Renal pelvis (tissue), 4 donors: ENCODE results near the gene CPB2. TPM values are rescaled to one million over a fixed set of nuclear protein-coding genes. Genes with fewer than 3 reads are reported as not detected.
A peak's percentile ranks its signal among the peaks of the same experiment; 100 is the strongest.

ENCODE experiments used
- DNase-seq: peaks from one replicate; pipeline ENCODE4 v3.0.0-alpha.2; 2013
- polyA plus RNA-seq, 3 donors: library from polyadenylated mRNA; unstranded; fragments of 120-200 nt; gene quantifications; one replicate each; pipeline ENCODE4 v1.2.1, GENCODE V29; 2013; ENCODE audit not compliant: insufficient read length in 3 of 3

The CPB2 gene
- polyA plus RNA-seq, 3 donors: 0.10 to 0.18 (median 0.13) TPM

DNA sequence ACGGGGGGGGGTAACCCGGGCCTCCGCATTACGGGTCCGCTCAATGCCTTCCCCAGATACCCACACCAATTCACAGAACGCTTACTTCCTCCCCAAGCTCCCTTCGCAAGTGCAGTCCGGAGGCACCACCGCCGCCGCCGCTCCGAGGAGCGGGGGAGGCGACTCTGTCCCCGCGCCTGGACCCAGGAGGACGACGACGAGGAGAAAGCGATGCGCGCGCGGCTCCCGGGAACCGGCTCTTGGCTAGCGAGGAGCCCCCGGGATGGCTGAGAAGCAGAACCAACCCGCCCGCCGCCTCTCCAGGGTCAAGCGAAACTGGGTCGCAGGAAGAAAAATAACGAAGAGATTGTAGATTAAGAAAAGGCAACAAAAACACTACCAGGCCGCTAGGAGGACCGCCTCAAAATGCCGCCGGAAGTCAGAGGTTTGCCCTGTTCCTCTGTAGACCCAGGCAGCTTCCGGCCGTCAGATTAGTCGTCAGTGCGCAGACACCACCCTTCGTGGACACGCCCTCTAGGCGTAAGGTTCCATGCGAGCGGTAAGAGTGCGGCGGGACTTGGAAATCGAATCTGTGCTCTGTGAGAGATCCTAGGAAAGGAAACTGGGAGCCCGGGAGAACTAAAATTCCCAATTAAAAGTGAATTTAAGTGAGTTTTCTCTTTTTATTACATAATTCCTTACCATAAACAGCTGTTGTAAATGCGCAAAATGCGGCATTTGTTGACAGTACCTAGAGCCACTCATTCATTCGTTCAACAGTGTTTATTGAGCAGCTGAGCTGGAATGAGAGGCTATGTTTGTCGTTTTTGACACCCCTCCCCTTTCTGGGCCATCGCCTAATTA is 52.3 kb downstream of the CPB2 start, which contains the start of gene ZC3H13:
TSS of gene ZC3H13 (minus strand) at position 428 of the 843 bp plus-strand sequence. CDS start 7,239 bp downstream, outside the sequence.
- peak; percentile 96 for DNase-seq

DNA sequence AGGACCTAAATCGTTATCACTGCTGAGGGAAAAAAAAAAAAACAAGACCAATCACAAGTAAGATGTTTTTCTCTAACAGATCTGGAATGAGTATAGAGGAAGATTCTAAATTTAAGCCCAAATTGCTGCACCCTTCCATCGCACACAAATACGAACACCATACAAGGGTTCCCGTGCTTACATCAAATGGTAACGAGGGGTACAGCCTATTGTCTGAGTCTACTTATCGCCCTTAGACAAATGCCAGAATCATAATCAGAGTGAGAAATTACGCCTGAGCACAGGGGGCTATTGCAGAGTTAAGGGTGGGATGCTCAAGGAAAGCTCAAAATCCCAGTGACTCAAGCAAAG is 52.9 kb downstream of the CPB2 start:
- DNase-seq: peak; percentile 11

DNA sequence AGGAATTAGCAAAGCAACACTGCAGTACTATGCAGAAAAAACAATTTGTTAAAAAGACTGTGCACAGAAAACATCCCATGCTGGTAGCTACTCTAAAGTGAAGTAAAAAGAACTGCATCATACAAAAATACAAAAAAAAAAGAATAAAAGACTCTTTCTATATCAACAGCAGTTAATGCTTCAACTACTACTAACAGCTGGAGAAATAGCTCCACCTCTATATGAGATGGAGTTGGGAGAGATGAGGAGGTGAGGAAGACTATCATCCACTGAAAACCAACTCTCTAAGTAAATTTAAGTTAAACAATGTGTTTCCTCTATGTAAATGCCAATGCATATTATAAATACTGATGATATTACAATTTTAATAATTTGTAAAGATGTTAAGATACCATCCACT is 54.1 kb downstream of the CPB2 start:
- no peak for DNase-seq

DNA sequence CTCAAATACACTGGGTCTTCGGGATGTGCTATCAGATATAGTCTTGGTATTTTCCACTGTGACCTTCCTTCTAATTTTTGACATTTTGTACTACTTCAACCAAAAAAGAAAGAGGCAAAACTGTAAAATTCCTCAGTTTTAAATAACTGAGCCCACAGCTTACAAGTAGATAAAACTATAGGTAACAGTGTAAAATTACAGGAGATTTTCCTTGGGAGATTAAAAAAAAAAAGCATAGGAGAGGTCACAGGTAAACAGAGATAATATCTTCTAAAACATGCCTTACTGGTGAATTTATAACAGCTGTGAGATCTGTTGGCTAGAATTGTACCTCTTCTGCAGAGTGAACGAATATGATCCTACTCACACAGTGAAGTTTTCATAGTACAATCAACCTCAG is 59.4 kb downstream of the CPB2 start:
- DNase-seq: no peak

DNA sequence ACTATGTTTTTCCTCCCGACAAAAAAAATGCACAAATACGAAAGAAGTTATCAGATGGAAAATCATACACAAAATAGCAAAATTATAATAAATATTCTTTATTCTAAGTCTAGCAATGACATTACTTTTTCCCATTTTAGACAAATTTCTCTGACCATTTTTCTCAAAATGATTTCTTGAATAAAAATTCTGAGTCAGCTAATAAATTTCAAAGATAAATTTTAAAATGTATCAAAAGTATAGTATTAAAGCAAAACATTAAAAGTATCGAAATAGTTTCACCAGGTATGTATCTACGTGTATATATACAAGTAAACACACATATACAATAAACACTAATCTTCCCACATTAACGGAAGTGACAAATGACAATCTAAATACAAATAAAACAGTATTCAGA is 61.2 kb downstream of the CPB2 start:
- no peak for DNase-seq

DNA sequence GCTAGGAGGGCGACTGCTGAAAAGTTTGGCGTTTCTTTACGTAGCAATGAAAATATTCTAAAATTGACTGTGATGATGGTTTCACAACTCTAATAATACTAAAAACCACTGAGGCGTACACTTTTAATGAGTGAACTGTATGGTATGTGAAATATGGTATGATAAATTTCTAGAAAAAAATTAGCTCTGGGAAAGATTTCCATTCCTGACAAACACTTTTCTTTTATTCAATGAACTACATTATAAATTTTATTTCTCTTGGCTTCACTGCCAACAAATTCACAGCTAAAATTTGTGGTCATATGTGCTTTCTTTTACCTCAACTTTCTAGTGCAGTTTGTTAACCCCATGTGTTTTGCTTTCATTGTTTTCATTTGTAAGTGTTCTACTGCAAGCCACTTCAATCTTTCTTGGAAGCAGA is 63.4 kb downstream of the CPB2 start:
- no peak for DNase-seq

DNA sequence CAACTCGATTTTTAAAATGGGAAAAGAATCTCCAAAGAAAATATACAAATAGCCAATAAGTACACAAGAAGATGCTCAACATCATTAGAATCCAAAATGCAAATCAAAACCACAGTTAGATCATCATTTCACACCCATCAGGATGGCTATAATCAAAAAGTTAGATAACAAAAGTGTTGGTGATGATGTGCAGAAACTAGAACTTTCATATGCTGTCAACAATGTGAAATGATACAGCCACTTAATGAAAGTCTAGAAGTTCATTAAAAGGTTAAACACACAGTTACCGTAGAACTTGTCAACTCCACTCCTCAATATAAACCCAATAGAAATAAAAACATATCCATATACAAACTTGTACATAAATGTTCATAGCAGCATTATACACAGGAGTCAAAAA is 64.1 kb downstream of the CPB2 start:
- no peak for DNase-seq

DNA sequence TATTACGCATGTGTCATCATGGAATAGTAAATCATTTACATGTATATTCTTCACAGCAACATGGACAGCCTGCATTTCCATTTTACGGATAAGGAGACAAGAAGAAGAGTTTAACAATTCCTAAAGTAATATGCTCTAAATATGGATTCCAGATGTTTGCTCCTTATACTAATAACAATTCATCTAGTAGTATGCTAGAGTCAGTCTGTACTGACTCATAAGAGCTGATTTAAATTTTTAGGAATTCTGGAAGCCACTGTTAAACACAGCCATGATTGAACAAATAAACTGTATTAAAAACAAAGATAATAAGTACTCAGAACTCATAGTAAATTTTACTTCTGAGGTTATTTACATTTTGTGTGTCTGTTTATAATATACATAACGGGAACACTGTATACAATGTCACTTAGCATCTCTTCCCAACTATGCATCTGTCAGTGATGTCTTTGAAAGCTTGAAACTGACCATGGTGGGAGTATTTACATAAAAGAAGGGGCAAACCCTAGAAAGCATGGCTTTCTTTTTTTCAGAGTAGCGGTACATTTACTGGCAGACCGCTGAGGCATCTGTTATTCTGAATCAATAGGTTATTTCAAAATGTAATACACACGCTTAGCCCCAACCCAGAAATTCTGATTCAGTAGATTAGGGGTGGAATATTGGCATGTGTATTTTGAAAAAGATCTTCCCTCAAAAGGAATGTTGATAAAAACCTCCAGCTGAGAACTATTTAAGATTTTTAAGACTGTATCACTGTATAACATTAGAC is 65.2 kb downstream of the CPB2 start:
- DNase-seq: no peak

DNA sequence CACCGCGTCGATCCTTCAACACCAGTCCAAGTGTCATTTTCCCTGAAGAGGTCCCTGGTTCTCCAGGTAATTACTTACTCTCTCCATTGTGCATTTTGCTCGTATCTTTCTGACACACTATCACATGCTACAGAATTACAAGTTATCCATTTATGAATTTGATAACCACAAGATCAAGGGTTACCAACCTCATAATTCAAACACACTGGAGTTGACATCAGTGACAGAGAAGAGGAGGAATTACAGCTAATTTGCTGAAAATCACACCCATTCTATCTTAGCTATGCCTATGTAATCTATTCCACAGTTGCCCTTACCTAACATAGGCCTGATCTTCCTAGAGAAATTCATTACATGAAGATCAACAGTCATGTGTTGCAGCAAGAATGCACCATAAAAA is 66.5 kb downstream of the CPB2 start:
- no peak for DNase-seq

DNA sequence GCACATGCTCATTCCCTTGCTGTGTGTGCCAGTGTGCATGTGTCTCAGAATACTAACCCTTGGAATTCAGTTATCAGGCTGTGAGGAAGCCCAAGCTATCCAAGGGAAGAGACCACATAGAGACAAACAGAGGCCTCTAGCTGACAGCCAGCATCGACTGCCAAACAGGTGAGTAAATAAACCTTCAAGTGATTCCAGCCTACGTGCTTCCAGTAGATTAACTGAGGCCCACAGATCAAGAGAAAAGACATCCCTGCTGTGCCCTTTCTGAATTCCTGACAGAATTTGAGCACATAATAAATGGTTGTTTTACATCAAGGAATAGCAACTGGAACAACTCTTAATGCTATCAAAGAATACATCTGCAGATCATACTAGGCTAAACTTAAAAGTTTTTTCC is 69.8 kb downstream of the CPB2 start:
- no peak for DNase-seq

DNA sequence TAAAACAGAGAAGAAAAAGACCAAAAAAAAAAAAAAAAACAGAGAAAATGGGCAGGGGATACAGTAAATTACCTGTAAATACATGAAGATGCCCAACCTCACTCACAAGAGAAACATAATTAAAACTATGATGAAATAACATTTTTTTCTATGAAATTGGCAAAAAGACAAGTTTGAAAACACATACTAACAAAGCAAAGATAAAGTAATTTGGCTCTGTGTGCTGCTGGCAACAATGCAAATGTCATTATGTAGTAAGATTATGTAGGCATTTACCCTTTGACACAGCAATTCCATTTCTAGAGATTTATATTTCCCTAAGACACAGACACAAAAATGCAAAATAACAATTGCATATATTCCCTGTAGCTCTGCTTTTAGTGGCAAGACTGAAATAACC is 72.5 kb downstream of the CPB2 start:
- no peak for DNase-seq

DNA sequence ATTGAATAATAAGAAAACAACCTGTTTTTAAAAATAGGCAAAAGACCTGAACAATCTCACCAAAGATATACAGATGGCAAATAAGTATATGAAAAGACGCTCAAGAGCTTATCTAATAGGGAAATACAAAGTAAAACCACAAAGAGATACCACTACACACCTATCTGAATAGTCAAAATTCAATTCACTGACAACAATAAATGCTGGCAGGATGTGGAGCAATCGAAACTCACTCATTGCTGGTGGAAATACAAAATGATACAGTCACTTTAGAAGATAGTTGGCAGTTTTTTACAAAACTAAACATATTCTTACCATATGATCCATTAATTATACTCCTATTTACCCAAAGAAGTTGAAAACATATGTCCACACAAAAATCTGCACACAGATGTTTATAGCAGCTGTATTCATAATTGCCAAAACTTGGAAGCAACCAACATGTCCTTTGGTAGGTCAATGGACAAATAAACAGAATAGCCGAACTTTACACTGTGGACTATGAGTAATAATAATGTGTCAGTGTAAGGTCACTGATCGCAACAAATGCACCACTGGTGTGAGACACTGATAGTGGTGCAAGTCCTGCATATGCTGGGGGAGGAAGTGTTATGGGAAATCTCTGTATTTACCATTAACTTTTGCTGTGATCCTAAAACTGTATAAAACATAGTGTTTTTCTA is 73.1 kb downstream of the CPB2 start:
- no peak for DNase-seq

DNA sequence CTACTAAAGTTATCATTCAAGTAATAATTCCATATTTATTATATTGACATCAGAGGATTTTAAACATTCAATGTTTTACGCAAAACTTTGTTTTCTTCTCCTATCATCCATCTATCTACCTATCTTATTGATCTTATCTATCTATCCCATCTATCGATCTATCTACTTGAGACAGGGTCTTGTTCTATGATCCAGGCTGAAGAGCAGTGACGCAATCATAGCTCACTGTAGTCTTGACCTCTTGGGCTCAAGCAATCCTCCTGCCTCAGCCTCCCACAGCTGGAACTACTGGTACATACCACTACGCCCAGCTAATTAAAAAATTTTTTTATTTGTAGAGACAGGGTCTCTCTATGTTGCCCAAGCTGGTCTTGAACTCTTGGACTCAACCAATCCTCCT is 79.7 kb downstream of the CPB2 start:
- no peak for DNase-seq

DNA sequence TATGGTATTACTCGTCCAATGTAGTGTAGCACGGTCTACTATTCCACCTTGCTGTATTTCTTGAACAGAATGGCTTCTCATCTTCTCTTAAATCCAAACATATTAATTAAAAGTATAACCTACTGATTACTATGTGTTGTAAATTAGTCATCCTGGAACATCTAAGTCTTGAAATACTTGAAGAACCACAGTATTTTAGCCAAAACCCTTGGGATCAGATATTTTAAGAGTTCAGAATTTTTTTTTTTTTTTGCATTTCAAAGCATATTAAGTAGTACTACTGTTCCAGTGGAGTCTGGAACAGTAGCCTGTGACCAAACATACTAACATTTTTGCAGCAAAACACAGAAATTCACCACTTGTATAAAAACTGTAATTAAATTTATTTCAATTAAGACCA is 82.4 kb downstream of the CPB2 start:
- no peak for DNase-seq

DNA sequence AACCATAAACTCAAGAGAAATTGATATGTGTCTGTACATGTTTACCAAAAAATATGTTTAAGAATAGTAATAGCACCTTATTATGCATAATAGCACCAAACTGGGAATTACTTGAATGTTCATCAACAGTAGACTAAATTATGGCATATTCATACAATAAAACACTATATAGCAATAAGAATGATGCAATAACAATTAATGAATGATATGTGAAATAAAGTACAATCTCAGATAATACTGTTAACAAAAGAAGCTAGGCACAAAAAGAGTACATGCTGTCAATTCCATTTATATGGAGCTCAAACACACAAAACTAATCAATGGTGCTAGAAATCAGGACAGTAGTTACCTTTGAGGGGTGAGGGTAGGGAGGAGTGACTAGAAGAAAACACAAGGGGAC is 88.6 kb downstream of the CPB2 start:
- no peak for DNase-seq

DNA sequence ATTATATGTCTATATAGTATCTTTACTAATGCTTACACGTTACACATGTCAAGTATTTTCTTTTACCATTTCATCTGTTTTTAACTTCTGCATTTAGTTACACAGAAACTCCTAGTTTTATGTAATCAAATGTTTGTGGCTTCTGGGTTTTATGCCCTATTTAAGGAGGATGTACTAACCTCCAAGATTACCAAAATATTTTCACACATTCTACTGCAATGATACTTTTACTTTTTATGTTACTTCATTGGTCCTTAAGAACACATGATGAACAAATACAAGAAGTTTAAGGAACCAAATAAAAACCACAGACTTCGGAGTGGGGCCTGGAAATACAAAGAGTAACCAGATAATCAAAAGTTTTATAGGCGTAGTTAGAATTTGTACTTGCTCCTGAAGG is 89.5 kb downstream of the CPB2 start:
- DNase-seq: no peak

DNA sequence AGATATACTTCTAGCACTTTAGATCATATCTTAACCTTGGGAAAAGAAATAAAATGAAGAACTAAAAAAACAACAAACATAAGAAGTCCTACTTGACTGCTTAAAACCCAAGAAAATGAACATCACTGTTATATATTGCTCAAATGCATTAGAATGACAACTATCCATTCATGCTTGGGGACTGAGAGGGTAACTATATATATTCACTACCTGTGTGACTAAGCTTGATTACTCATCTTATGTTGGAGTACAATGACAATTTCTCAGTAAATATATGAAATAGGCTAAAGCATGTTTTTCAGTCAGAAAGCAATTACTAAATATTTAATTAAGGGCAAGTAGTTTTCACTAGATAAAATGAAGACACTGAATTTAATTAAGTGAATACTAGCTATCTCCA is 92.4 kb downstream of the CPB2 start:
- no peak for DNase-seq

DNA sequence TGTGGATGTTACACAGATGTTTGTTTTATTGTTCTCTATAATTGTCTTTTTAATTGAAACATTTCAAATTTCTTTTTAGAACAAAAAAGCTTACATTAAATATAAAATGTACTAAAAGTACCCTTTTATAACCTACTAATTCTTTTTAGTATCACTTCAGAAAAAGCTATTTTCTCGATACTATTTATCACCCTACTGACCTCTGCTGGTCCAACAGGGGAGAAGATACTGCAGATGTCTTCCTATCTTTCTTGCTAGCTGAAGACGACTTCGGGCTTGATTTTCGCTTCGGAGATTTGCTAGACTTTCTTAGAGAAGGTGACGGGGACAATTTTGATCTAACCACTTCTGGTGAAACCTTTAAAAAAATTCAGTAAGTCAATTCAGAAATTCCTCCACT is 94.7 kb downstream of the CPB2 start:
- DNase-seq: peak; percentile 3

DNA sequence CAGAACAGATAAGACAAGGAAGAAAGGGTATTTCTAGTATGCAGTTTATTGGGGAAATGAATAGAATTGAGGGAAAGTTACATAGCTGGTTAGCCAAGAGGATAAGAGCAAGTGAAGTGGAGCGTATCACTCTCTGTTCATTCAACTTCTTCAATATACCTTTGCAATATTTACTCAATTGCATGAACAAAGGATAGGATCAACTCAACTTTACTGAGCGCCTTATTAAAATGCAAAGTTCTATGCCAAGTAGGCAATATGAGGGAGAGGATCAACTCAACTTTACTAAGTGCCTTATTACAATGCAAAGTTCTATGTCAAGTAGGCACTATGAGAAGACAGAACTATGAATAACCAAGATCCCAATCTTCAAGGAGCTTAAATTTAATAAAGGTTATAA is 96.2 kb downstream of the CPB2 start:
- no peak for DNase-seq

DNA sequence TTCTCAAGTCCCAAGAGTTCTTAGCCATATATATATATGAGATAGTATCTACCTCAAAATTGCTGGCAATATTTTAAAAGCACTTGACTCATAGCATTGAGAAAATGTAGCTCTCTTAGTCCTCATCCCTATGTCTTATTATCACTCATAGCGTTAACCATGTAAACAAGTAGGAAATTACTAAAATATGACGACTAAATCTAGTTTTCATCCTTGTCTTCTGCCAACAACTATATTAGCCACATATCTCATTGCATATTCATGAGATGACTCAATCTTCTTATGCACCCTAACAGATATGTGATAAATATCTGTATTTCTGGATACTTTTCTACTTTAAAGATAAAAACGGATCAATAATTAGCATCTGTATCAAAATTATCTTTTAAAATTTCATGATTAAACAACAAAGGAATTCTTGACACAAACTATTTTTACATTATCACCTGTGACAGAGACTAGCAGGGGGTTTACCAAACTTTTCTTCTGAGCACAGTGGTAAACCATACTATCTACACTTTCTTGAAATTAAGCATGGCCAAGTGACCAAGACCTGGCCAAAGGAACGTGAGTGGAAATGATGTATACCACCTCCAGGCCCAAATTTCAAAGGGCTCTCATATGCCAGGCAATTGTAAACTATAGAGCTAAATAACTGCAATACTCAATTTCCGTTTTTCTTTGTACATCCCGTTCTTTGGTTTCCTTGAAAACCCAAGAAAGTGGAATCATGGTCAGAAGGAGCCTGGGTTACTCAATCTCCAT is 98.0 kb downstream of the CPB2 start:
- DNase-seq: no peak

DNA sequence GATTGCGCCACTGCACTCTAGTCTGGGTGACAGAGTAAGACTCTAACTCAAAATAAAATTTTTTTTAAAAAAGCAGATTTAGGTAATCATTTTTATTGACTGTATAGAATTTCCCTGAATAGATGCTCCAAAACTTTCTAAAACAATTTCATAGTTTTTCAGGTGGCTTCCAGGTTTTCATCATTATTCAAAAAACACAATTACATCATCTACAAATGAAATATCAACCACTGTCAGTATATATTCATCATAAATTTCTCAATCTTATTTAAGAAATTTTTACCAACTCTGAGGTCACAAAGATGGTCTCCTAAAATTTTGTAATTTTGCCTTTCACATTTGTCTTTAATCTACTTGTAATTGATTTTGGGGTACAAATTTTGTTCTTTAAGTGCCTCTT is 100.3 kb downstream of the CPB2 start:
- no peak for DNase-seq
